ENCODE data around the gene CNOT2.

DNA sequence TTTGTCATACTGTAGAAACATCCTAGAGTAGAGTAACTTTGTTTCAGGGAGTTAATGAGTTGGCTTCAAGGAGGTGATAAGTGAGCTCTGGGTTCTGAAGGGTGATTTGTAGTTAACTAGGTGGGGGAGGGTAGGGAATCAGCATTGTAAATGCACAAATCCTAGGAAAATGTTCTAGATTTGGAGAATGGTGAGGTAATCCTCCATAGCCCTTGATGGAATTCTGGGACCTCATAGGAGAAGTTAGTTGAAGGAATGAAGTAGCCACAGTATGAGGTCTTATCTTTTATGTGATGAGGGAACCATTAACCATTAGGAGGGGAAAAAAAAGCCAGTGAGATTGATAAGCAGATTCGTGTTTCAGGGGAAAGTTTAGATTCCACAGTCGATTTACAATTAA lies 8.0 kb downstream of the CNOT2 start:
- TF ChIP-seq, protein P1, sequence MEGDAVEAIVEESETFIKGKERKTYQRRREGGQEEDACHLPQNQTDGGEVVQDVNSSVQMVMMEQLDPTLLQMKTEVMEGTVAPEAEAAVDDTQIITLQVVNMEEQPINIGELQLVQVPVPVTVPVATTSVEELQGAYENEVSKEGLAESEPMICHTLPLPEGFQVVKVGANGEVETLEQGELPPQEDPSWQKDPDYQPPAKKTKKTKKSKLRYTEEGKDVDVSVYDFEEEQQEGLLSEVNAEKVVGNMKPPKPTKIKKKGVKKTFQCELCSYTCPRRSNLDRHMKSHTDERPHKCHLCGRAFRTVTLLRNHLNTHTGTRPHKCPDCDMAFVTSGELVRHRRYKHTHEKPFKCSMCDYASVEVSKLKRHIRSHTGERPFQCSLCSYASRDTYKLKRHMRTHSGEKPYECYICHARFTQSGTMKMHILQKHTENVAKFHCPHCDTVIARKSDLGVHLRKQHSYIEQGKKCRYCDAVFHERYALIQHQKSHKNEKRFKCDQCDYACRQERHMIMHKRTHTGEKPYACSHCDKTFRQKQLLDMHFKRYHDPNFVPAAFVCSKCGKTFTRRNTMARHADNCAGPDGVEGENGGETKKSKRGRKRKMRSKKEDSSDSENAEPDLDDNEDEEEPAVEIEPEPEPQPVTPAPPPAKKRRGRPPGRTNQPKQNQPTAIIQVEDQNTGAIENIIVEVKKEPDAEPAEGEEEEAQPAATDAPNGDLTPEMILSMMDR (IDR thresholded peaks at IDR 0.05; ENCODE audit: poor library complexity) = no peak
- TF ChIP-seq EZH2 (IDR thresholded peaks at IDR 0.05; ENCODE audit: borderline replicate concordance) (no peak), EZH2phosphoT487 (IDR thresholded peaks at IDR 0.05; ENCODE audit: low read depth, severe bottlenecking, unreplicated experiment) (no peak)
